Neural cell (in vitro differentiated cells): Measurements from ENCODE around the gene SPDYE8.
"Not testable (repeated sequence)": the region's sequence is repeated elsewhere in the genome, so short reads cannot be mapped to it uniquely, and the experiment has no call there.

Experiments used
- CTCF ChIP-seq: fragments of 450-650 bp; IDR thresholded peaks from 2 replicates; pipeline ENCODE4 v1.5.1; 2014; ENCODE audit warnings: antibody characterized with exemption, mild to moderate bottlenecking, moderate library complexity; ENCODE audit not compliant: poor library complexity, severe bottlenecking
- EP300 ChIP-seq: fragments of 450-650 bp; conservative IDR thresholded peaks from 2 replicates; pipeline ENCODE4 v1.6.1; 2014; ENCODE audit warnings: antibody characterized with exemption, mild to moderate bottlenecking, moderate library complexity; ENCODE audit not compliant: poor library complexity, severe bottlenecking
- EZH2 ChIP-seq: fragments of 200-600, 300-800 bp; shearing (Covaris generic), sonication (generic); IDR thresholded peaks from 2 replicates; pipeline ENCODE4 v1.6.1; 2014; ENCODE audit warnings: antibody characterized with exemption, low read length, borderline replicate concordance, mild to moderate bottlenecking; ENCODE audit not compliant: insufficient read depth, poor library complexity, severe bottlenecking
- POLR2AphosphoS5 ChIP-seq: IDR thresholded peaks from 2 replicates; pipeline ENCODE4 v1.6.1; 2012
- RAD21 ChIP-seq: fragments of 450-650 bp; conservative IDR thresholded peaks from 2 replicates; pipeline ENCODE4 v1.6.1; 2014; ENCODE audit warnings: antibody characterized with exemption, mild to moderate bottlenecking, moderate library complexity
- REST ChIP-seq: IDR thresholded peaks from 2 replicates; pipeline ENCODE4 v1.6.1; 2012; ENCODE audit warnings: borderline replicate concordance
- SMC3 ChIP-seq: fragments of 450-650 bp; conservative IDR thresholded peaks from 2 replicates; pipeline ENCODE4 v1.6.1; 2014; ENCODE audit warnings: antibody characterized with exemption, mild to moderate bottlenecking, moderate library complexity; ENCODE audit not compliant: poor library complexity
- TAF1 ChIP-seq: IDR thresholded peaks from 2 replicates; pipeline ENCODE4 v1.6.1; 2012; ENCODE audit warnings: low read depth

GRCh38 chr7:72980382-72980781 lies 49.2 kb downstream of the SPDYE8 start:
- not testable (repeated sequence) for TF ChIP-seq EP300, CTCF, EZH2, RAD21, POLR2AphosphoS5, TAF1, SMC3, REST
